OCI-LY1 (cell line): ENCODE measurements around the gene CTDSPL.

Experiments used
- CTCF ChIP-seq: fragments of 200-600 bp; sonication (generic), shearing (Covaris generic); IDR thresholded peaks from 2 replicates; pipeline ENCODE4 v1.5.1; 2017; ENCODE audit warnings: mild to moderate bottlenecking, antibody characterized with exemption, low read length, moderate library complexity, mixed read lengths
- EZH2 ChIP-seq: fragments of 200-600 bp; sonication (generic), shearing (Covaris generic); IDR thresholded peaks from 2 replicates; pipeline ENCODE4 v1.8.0; 2017; ENCODE audit warnings: borderline replicate concordance, mixed run types, mild to moderate bottlenecking, antibody characterized with exemption, low read length, moderate library complexity, mixed read lengths

GRCh38 chr3:37987751-37988179, 126.1 kb downstream of the CTDSPL start:
- TF ChIP-seq CTCF: no peak
- no peak for TF ChIP-seq EZH2
